Neural cell (in vitro differentiated cells): Measurements from ENCODE around the gene CLEC20A. TPM values are rescaled to one million over a fixed set of nuclear protein-coding genes. Genes with fewer than 3 reads are reported as not detected.

Experiments used
- H2AFZ ChIP-seq: fragments of 200-600, 300-800 bp; sonication (generic), shearing (Covaris generic); 2 replicates; pipeline ENCODE4 v1.6.0; 2014; ENCODE audit warnings: low read depth, mild to moderate bottlenecking, antibody characterized with exemption, low read length, moderate library complexity
- H3F3A ChIP-seq: fragments of 200-600 bp; shearing (Covaris generic); 2 replicates; pipeline ENCODE4 v1.6.1; 2016; ENCODE audit warnings: mild to moderate bottlenecking, moderate library complexity, mixed read lengths, antibody characterized with exemption, low read length; ENCODE audit not compliant: insufficient read depth, poor library complexity, severe bottlenecking
- H3K27ac ChIP-seq: fragments of 200-600, 300-800 bp; sonication (generic), shearing (Covaris generic); 2 replicates; pipeline ENCODE4 v1.5.1; 2014; ENCODE audit warnings: mild to moderate bottlenecking, low read length, moderate library complexity
- H3K27me3 ChIP-seq: fragments of 300-800, 200-600 bp; sonication (generic), shearing (Covaris generic); 2 replicates; pipeline ENCODE4 v1.6.0; 2014; ENCODE audit warnings: mild to moderate bottlenecking, low read depth, low read length, moderate library complexity; ENCODE audit not compliant: insufficient read depth
- H3K36me3 ChIP-seq: fragments of 300-800, 200-600 bp; sonication (generic), shearing (Covaris generic); 2 replicates; pipeline ENCODE4 v1.5.1; 2014; ENCODE audit warnings: mild to moderate bottlenecking, antibody characterized with exemption, low read length, moderate library complexity; ENCODE audit not compliant: insufficient read depth
- H3K4me2 ChIP-seq: fragments of 300-800, 200-600 bp; sonication (generic), shearing (Covaris generic); 2 replicates; pipeline ENCODE4 v1.6.0; 2014; ENCODE audit warnings: mild to moderate bottlenecking, low read length
- H3K4me3 ChIP-seq: fragments of 300-800, 200-600 bp; sonication (generic), shearing (Covaris generic); 2 replicates; pipeline ENCODE4 v1.5.1; 2014; ENCODE audit warnings: mild to moderate bottlenecking, low read length, moderate library complexity
- H3K79me2 ChIP-seq: fragments of 200-600 bp; shearing (Covaris generic); replicated peaks from 2 replicates; pipeline ENCODE4 v1.6.0; 2014; ENCODE audit warnings: mild to moderate bottlenecking, low read length, moderate library complexity; ENCODE audit not compliant: insufficient read depth
- H3K9ac ChIP-seq: fragments of 300-800, 200-600 bp; sonication (generic), shearing (Covaris generic); 2 replicates; pipeline ENCODE4 v1.6.1; 2016; ENCODE audit warnings: mild to moderate bottlenecking, low read length, mixed read lengths
- H3K9me2 ChIP-seq: fragments of 200-600 bp; shearing (Covaris generic); 2 replicates; pipeline ENCODE4 v1.6.1; 2016; ENCODE audit warnings: mild to moderate bottlenecking, low read length, mixed read lengths; ENCODE audit not compliant: insufficient read depth
- H3K9me3 ChIP-seq: fragments of 200-600, 300-800 bp; sonication (generic), shearing (Covaris generic); 2 replicates; pipeline ENCODE4 v1.6.1; 2016; ENCODE audit warnings: mild to moderate bottlenecking, mixed run types, low read length, moderate library complexity, mixed read lengths
- H4K20me1 ChIP-seq: fragments of 200-600 bp; shearing (Covaris generic); 2 replicates; pipeline ENCODE4 v1.6.1; 2016; ENCODE audit warnings: mild to moderate bottlenecking, mixed run types; ENCODE audit not compliant: insufficient read depth
- EZH2 ChIP-seq: fragments of 200-600, 300-800 bp; shearing (Covaris generic), sonication (generic); IDR thresholded peaks from 2 replicates; pipeline ENCODE4 v1.6.1; 2014; ENCODE audit warnings: antibody characterized with exemption, low read length, borderline replicate concordance, mild to moderate bottlenecking; ENCODE audit not compliant: insufficient read depth, poor library complexity, severe bottlenecking
- POLR2AphosphoS5 ChIP-seq: IDR thresholded peaks from 2 replicates; pipeline ENCODE4 v1.6.1; 2012
- REST ChIP-seq: IDR thresholded peaks from 2 replicates; pipeline ENCODE4 v1.6.1; 2012; ENCODE audit warnings: borderline replicate concordance
- SMC3 ChIP-seq: fragments of 450-650 bp; conservative IDR thresholded peaks from 2 replicates; pipeline ENCODE4 v1.6.1; 2014; ENCODE audit warnings: antibody characterized with exemption, mild to moderate bottlenecking, moderate library complexity; ENCODE audit not compliant: poor library complexity
- TAF1 ChIP-seq: IDR thresholded peaks from 2 replicates; pipeline ENCODE4 v1.6.1; 2012; ENCODE audit warnings: low read depth
- polyA plus RNA-seq: library from polyadenylated mRNA; depleted of rRNA; stranded (reverse); fragments of >200 nt; gene quantifications from 2 replicates; pipeline ENCODE4 v1.2.3, GENCODE V29; 2014
- TF ChIP-seq, protein P1 (sequence below): fragments of 450-650 bp; IDR thresholded peaks from 2 replicates; pipeline ENCODE4 v1.5.1; 2014; ENCODE audit warnings: antibody characterized with exemption, mild to moderate bottlenecking, moderate library complexity; ENCODE audit not compliant: poor library complexity, severe bottlenecking

Gene CLEC20A
- polyA plus RNA-seq, 1 donor from 2014 or later, result 0.78 TPM

DNA sequence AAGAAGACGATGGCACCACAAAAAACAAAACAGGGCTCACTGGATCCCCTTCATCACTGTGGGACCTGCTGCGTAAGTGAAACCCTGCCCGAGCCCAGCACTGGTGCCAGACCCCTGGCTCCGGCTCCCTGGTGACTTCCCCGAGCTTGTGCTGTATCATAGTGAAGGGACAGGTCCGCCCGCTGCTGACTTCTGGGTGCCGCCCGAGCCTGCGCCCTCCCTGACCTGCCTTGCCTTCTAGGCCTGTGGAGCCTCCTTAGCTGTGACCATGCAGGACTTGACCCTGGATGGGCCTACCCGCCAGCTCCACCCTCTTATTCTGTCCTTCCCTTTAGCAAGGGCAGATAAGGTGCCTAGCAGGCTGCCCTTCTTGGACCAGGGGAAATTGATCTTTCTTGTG, 24.0 kb upstream of the CLEC20A start:
- no peaks in the 10 kb centered on the region for H3K9me2 ChIP-seq

GRCh38 chr1:178518894-178519293, 22.1 kb upstream of the CLEC20A start:
- H3K9ac ChIP-seq, result no peak overlapping the region
- H3F3A ChIP-seq, result no peaks in the 10 kb centered on the region
- H3K79me2 ChIP-seq, result no peaks in the 10 kb centered on the region
- no peaks in the 10 kb centered on the region for H4K20me1 ChIP-seq
- no peak overlapping the region for H3K4me2 ChIP-seq
- no peaks in the 10 kb centered on the region for H3K9me2 ChIP-seq
- no peak overlapping the region for H2AFZ ChIP-seq
- no peak overlapping the region for H3K4me3 ChIP-seq
- H3K27me3 ChIP-seq, result no peaks in the 10 kb centered on the region
- TF ChIP-seq POLR2AphosphoS5 (no peak), REST (no peak), SMC3 (no peak)
- TF ChIP-seq, protein P1, sequence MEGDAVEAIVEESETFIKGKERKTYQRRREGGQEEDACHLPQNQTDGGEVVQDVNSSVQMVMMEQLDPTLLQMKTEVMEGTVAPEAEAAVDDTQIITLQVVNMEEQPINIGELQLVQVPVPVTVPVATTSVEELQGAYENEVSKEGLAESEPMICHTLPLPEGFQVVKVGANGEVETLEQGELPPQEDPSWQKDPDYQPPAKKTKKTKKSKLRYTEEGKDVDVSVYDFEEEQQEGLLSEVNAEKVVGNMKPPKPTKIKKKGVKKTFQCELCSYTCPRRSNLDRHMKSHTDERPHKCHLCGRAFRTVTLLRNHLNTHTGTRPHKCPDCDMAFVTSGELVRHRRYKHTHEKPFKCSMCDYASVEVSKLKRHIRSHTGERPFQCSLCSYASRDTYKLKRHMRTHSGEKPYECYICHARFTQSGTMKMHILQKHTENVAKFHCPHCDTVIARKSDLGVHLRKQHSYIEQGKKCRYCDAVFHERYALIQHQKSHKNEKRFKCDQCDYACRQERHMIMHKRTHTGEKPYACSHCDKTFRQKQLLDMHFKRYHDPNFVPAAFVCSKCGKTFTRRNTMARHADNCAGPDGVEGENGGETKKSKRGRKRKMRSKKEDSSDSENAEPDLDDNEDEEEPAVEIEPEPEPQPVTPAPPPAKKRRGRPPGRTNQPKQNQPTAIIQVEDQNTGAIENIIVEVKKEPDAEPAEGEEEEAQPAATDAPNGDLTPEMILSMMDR, result no peak
- no peaks in the 10 kb centered on the region for H3K9me3 ChIP-seq
- H3K27ac ChIP-seq, result no peak overlapping the region
- no peaks in the 10 kb centered on the region for H3K36me3 ChIP-seq

More for the DNA sequence above, 24.0 kb upstream of the CLEC20A start:
- Histone ChIP-seq H3K4me2 (no peak overlapping the region), H2AFZ (no peak overlapping the region), H3K79me2 (no peaks in the 10 kb centered on the region), H3K9me3 (no peaks in the 10 kb centered on the region), H3K27ac (no peak overlapping the region), H3K36me3 (no peaks in the 10 kb centered on the region), H3K9ac (no peak overlapping the region), H3F3A (no peaks in the 10 kb centered on the region), H3K27me3 (no peaks in the 10 kb centered on the region), H3K4me3 (no peak overlapping the region), H4K20me1 (no peaks in the 10 kb centered on the region)
- TF ChIP-seq, protein P1, result no peak
- TF ChIP-seq EZH2 (no peak), REST (no peak), SMC3 (no peak), TAF1 (no peak), POLR2AphosphoS5 (no peak)
